ENCODE measurements around the gene UBXN7.

The UBXN7 gene

DNA sequence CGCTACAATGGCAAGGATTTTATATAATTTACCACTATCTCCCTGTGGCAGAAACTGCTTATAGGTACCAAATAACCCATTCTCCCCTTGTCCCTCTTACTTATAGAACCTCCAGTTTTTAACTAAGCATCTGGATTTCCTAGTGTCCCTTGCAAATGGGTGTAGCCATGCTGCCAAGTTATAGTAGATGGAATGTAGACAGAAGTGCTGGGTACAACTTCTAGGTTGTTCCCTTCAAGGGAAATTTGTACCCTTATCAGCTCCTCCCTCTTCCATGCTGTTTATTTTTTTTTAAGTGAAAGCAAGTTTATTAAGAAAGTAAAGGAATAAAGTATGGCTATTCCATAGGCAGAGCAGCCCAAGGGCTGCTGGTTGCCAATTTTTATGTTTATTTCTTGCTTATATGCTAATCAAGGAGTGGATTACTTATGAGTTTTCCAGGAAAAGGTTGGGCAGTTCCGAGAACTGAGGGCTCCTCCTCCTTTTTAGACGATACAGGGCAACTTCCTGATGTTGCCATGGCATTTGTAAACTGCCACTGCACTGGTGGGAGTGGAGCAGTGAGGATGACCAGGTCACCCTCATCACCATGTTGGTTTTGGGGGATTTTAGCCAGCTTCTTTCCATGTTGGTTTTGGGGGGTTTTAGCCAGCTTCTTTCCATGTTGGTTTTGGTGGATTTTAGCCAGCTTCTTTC is 53.9 kb downstream of the UBXN7 start:
- TF ChIP-seq TCF12 (IDR thresholded peaks at IDR 0.05; ENCODE audit: low read depth) (no peak), CEBPB (IDR thresholded peaks at IDR 0.05) (no peak), EGR1 (IDR thresholded peaks at IDR 0.05) (no peak), NFIC (IDR thresholded peaks at IDR 0.05) (no peak), ZBTB7A (IDR thresholded peaks at IDR 0.05; ENCODE audit: low read depth) (no peak), TEAD4 (IDR thresholded peaks at IDR 0.05) (no peak), FOXM1 (IDR thresholded peaks at IDR 0.05; ENCODE audit: borderline replicate concordance, low read depth) (no peak), EP300 (IDR thresholded peaks at IDR 0.05; ENCODE audit: borderline replicate concordance) (no peak), RAD21 (IDR thresholded peaks at IDR 0.05; ENCODE audit: low read depth) (no peak), YY1 (IDR thresholded peaks at IDR 0.05; ENCODE audit: low read depth) (no peak), USF1 (IDR thresholded peaks at IDR 0.05) (no peak), CREB1 (IDR thresholded peaks at IDR 0.05; ENCODE audit: low read depth) (no peak), TAF1 (IDR thresholded peaks at IDR 0.05; ENCODE audit: low read depth) (no peak)
- TF ChIP-seq, protein P1, sequence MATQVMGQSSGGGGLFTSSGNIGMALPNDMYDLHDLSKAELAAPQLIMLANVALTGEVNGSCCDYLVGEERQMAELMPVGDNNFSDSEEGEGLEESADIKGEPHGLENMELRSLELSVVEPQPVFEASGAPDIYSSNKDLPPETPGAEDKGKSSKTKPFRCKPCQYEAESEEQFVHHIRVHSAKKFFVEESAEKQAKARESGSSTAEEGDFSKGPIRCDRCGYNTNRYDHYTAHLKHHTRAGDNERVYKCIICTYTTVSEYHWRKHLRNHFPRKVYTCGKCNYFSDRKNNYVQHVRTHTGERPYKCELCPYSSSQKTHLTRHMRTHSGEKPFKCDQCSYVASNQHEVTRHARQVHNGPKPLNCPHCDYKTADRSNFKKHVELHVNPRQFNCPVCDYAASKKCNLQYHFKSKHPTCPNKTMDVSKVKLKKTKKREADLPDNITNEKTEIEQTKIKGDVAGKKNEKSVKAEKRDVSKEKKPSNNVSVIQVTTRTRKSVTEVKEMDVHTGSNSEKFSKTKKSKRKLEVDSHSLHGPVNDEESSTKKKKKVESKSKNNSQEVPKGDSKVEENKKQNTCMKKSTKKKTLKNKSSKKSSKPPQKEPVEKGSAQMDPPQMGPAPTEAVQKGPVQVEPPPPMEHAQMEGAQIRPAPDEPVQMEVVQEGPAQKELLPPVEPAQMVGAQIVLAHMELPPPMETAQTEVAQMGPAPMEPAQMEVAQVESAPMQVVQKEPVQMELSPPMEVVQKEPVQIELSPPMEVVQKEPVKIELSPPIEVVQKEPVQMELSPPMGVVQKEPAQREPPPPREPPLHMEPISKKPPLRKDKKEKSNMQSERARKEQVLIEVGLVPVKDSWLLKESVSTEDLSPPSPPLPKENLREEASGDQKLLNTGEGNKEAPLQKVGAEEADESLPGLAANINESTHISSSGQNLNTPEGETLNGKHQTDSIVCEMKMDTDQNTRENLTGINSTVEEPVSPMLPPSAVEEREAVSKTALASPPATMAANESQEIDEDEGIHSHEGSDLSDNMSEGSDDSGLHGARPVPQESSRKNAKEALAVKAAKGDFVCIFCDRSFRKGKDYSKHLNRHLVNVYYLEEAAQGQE (IDR thresholded peaks at IDR 0.05; ENCODE audit: low read depth), result no peak
- TF ChIP-seq, protein P2, sequence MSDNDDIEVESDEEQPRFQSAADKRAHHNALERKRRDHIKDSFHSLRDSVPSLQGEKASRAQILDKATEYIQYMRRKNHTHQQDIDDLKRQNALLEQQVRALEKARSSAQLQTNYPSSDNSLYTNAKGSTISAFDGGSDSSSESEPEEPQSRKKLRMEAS (IDR thresholded peaks at IDR 0.05), result no peak

- TF ChIP-seq CEBPB (IDR thresholded peaks at IDR 0.05) (no peak), TCF12 (IDR thresholded peaks at IDR 0.05; ENCODE audit: low read depth) (no peak), CREB1 (IDR thresholded peaks at IDR 0.05; ENCODE audit: low read depth) (no peak), EGR1 (IDR thresholded peaks at IDR 0.05) (no peak), ZBTB7A (IDR thresholded peaks at IDR 0.05; ENCODE audit: low read depth) (no peak), FOXM1 (IDR thresholded peaks at IDR 0.05; ENCODE audit: borderline replicate concordance, low read depth) (no peak), TEAD4 (IDR thresholded peaks at IDR 0.05) (no peak), TAF1 (IDR thresholded peaks at IDR 0.05; ENCODE audit: low read depth) (no peak), EP300 (IDR thresholded peaks at IDR 0.05; ENCODE audit: borderline replicate concordance) (no peak), YY1 (IDR thresholded peaks at IDR 0.05; ENCODE audit: low read depth) (no peak), USF1 (IDR thresholded peaks at IDR 0.05) (no peak)
- TF ChIP-seq, protein P1 (IDR thresholded peaks at IDR 0.05; ENCODE audit: low read depth), result no peak
These were observed 54.9 kb downstream of the UBXN7 start for GRCh38 chr3:196377321-196377720.

DNA sequence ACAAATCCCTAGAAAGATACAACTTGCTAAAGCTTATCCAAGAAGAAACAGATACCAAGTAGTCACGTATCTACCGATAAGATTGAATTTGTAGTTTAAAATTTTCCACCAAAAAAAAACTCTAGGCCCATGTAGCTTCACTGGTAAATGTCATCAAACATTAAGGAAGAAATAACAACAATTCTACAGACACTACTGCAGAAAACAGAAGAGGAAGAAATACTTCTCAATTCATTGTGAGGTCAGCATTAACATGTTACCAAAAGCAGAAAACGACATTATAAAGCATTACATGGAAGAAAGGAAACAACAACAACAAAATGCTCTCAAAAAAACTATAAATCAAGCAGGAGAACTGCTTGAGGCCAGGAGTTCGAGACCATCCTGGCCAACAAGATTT is 66.5 kb downstream of the UBXN7 start:
- no peak for TF ChIP-seq CEBPB (IDR thresholded peaks at IDR 0.05)

GRCh38 chr3:196360586-196360985 is 71.6 kb downstream of the UBXN7 start:
- no peak for TF ChIP-seq FOXM1 (IDR thresholded peaks at IDR 0.05; ENCODE audit: borderline replicate concordance, low read depth)
- no peak for TF ChIP-seq CREB1 (IDR thresholded peaks at IDR 0.05; ENCODE audit: low read depth)

- TF ChIP-seq EGR1 (IDR thresholded peaks at IDR 0.05), result no peak
- no peak for TF ChIP-seq CREB1 (IDR thresholded peaks at IDR 0.05; ENCODE audit: low read depth)
- no peak for TF ChIP-seq RAD21 (IDR thresholded peaks at IDR 0.05; ENCODE audit: low read depth)
These were observed 74.3 kb downstream of the UBXN7 start for GRCh38 chr3:196357905-196358304.

- TF ChIP-seq RAD21 (IDR thresholded peaks at IDR 0.05; ENCODE audit: low read depth) (no peak), ZBTB7A (IDR thresholded peaks at IDR 0.05; ENCODE audit: low read depth) (no peak), TEAD4 (IDR thresholded peaks at IDR 0.05) (no peak), CREB1 (IDR thresholded peaks at IDR 0.05; ENCODE audit: low read depth) (no peak), CEBPB (IDR thresholded peaks at IDR 0.05) (no peak), FOXM1 (IDR thresholded peaks at IDR 0.05; ENCODE audit: borderline replicate concordance, low read depth) (no peak), TCF12 (IDR thresholded peaks at IDR 0.05; ENCODE audit: low read depth) (no peak), USF1 (IDR thresholded peaks at IDR 0.05) (no peak)
- TF ChIP-seq, protein P2 (IDR thresholded peaks at IDR 0.05), result no peak
These were observed 75.7 kb downstream of the UBXN7 start for GRCh38 chr3:196356556-196356955.

All from Ishikawa (cell line).